ENCODE data around the gene BRSK2.

DNA sequence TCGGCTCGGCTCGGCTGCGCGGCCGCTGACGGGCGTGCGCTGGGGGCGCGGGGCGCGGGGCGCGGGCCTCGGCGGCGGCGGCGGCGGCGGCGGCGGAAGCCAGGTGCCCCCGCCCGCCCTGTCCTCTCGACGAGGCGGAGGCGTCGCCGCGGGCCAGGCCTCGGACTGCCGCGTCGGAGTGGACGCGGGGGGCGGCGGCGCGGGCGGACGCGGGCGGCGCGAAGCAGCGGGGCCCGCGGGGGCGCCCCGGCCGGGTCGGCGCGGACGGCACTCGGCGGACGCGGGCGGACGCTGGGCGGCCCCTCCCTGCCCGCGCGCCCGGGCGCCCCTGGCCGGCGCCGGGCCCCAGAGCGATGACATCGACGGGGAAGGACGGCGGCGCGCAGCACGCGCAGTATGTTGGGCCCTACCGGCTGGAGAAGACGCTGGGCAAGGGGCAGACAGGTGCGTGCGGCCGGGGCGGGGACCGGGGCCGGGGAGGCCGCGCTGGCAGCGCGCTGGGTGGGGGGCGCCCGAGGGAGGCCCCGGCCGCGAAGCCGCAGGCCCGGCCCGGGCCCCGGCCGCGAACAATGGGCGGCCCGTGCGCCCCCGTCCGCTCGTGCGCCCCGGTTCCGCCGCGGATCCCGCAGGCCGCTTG is at the start of gene BRSK2:
- no peak for TF ChIP-seq POLR2AphosphoS5 (IDR thresholded peaks at IDR 0.05)
- TF ChIP-seq CTCF (IDR thresholded peaks at IDR 0.05), result no peak
- TF ChIP-seq POLR2A (IDR thresholded peaks at IDR 0.05), result no peak

Measured in upper lobe of left lung (tissue), 4 donors.